ENCODE results near the gene CD3E.

Gene CD3E

DNA sequence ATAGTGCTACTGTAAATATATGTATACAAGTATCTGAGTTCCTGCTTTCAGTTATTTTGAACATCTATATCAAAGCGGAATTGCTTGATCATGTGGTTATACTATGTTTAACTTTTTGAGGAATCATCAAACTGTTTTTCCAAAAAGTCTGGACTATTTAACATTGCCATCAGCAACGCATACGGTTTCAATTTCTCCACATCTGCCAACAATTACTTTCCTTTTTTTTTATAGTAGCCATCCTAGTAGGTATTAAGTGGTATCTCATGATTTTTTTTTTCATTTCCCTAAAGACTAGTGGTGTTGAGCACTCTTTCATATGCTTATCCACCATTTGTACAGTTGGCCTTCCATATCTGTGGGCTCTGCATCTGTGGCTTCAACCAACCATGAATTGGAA lies 53.5 kb downstream of the CD3E start:
- FAIRE-seq = no peak
- TF ChIP-seq POLR2A (IDR thresholded peaks at IDR 0.05; ENCODE audit: low read depth, low read length) = no peak
- DNase-seq (ENCODE audit: insufficient read length, low spot score) = no peak

DNA sequence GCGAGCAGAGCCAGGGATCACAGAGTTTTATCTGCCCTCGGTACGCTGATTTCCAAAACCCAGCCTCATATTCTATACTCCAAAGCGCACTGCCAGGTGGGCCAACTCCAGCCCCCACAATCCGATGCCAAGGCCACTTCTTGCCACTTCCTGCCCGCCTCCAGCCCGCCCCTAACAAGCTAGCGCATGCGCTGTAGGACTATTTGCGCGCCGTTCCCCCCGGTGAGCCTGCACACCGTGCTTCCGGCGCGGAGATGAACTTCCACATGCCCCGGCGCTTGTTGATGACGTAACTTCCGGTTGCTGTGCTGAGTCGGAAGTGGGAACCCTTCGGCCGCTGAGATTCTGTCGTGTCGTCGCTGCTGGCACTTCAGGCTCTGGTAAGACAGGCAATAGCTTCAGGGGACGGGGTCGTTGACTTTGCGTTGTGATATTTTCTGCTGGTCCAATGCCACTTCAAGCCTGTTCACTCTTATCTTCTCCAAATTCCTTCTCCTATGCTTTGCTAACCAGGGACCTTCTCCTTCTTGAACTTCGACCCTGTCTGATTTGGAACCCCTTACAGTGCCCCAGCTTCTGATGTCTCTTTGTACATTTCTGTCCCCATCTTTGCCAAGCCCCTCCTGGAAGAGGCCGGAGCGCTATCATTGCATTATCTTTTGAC lies 54.9 kb downstream of the CD3E start, which contains the start of gene UBE4A:
Gene UBE4A, plus strand, starts transcription at position 306 of the 664 bp plus-strand sequence. CDS start 5,481 bp downstream, outside the sequence.
- peak; percentile 63 for TF ChIP-seq POLR2A (IDR thresholded peaks at IDR 0.05; ENCODE audit: low read depth, low read length)
- peak; percentile 71 for FAIRE-seq
- peak; percentile 62 for DNase-seq (ENCODE audit: insufficient read length, low spot score)

DNA sequence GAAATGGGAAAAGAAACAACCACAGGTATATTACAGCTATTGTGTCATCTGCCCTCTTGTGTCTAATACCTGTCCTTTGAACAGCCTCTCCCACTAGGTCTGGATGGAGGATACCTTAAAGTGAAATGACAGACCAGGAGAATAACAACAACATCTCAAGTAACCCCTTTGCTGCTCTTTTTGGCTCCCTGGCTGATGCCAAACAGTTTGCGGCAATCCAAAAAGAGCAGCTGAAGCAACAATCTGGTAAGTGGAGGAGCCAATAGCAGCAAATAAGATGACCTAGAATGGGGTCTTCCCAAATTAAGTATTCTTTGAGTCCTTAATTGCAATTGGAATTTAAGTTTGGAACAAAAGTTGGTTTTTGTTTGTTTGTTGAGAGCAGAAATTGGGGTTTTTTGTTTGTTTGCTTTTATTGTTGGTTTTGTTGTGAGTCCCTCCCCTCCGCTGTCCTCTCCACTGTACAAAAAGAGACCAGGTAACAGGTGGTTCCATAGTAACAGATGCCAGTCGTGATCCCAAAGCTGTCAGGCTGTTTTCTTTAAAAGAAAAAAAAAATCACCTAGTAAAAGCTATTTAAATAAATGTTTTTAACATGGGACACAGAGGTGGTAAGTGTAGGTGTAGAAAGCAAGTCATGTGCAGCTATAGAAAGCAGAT lies 60.6 kb downstream of the CD3E start:
- FAIRE-seq (no peak), DNase-seq (ENCODE audit: insufficient read length, low spot score) (no peak)
- no peak for TF ChIP-seq POLR2A (IDR thresholded peaks at IDR 0.05; ENCODE audit: low read depth, low read length)

Data from H54 (cell line).